Muscle layer of duodenum (tissue), 2 donors: ENCODE measurements around the gene ZNF771.
"Not testable (repeated sequence)": the region's sequence is repeated elsewhere in the genome, so short reads cannot be mapped to it uniquely, and the experiment has no call there.

ENCODE experiments used
- H3K27ac ChIP-seq: one replicate; pipeline ENCODE4 v1.7.0; 2013; ENCODE audit warnings: mild to moderate bottlenecking, low read length
- H3K27me3 ChIP-seq: one replicate; pipeline ENCODE4 v1.7.0; 2013; ENCODE audit warnings: low read depth, mild to moderate bottlenecking, control low read depth, low read length
- H3K36me3 ChIP-seq, 2 donors: one replicate each; pipeline ENCODE4 v1.7.0; 2013; ENCODE audit warnings: low read length in 2 of 2, control low read depth in 1 of 2, mild to moderate bottlenecking in 1 of 2; ENCODE audit not compliant: insufficient read depth in 2 of 2, control insufficient read depth in 1 of 2
- H3K4me1 ChIP-seq, 2 donors: one replicate each; pipeline ENCODE4 v1.7.0; 2013; ENCODE audit warnings: low read length in 2 of 2, mild to moderate bottlenecking in 2 of 2, control low read depth in 1 of 2, moderate library complexity in 1 of 2; ENCODE audit not compliant: insufficient read depth in 2 of 2, control insufficient read depth in 1 of 2
- H3K4me3 ChIP-seq, 2 donors: one replicate each; pipeline ENCODE4 v1.7.0; 2013; ENCODE audit warnings: low read length in 2 of 2, low read depth in 1 of 2, mild to moderate bottlenecking in 1 of 2
- H3K9me3 ChIP-seq, 2 donors: one replicate each; pipeline ENCODE4 v1.7.0; 2013; ENCODE audit warnings: low read length in 2 of 2, control low read depth in 1 of 2, mild to moderate bottlenecking in 1 of 2; ENCODE audit not compliant: control insufficient read depth in 1 of 2
- donor health status: healthy.

Gene ZNF771

GRCh38 chr16:30394592-30395154 is 12.7 kb upstream of the ZNF771 start:
- Histone ChIP-seq H3K4me1 (peaks cover 4 to 31% of the 10 kb centered on the region in 2 donors), H3K4me3 (peak overlapping the region; percentile 61 to 86), H3K27me3 (no peaks in the 10 kb centered on the region), H3K36me3 (peaks cover 0 to 15% of the 10 kb centered on the region in 2 donors), H3K9me3 (no peaks in the 10 kb centered on the region), H3K27ac (peak overlapping the region; percentile 41)

- Histone ChIP-seq H3K9me3 (no peaks in the 10 kb centered on the region), H3K4me1 (peaks cover 6 to 36% of the 10 kb centered on the region in 2 donors), H3K4me3 (peak within 1 kb of the TSS; percentile 70 to 86), H3K36me3 (peaks cover 0 to 15% of the 10 kb centered on the region in 2 donors), H3K27me3 (no peaks in the 10 kb centered on the region), H3K27ac (peak within 1 kb of the TSS; percentile 41)
These were observed 12.0 kb upstream of the ZNF771 start, which contains the start of gene ZNF48 for GRCh38 chr16:30395155-30395991. Gene ZNF48 (plus strand): TSS chr16:30395420. CDS start chr16:30395795, 375 bp downstream.

- Histone ChIP-seq H3K4me3 (peak overlapping the region; percentile 70 to 86), H3K4me1 (peaks cover 6 to 36% of the 10 kb centered on the region in 2 donors), H3K9me3 (no peaks in the 10 kb centered on the region), H3K36me3 (peaks cover 0 to 15% of the 10 kb centered on the region in 2 donors), H3K27ac (peak overlapping the region; percentile 37), H3K27me3 (no peaks in the 10 kb centered on the region)
These were observed 11.3 kb upstream of the ZNF771 start for GRCh38 chr16:30395992-30396585.

GRCh38 chr16:30396627-30397026 is 10.8 kb upstream of the ZNF771 start:
- Histone ChIP-seq H3K4me3 (peak overlapping the region; percentile 70 to 86), H3K27ac (peak overlapping the region; percentile 37), H3K4me1 (peaks cover 6 to 36% of the 10 kb centered on the region in 2 donors), H3K36me3 (peaks cover 0 to 15% of the 10 kb centered on the region in 2 donors)
- not testable (repeated sequence) for H3K9me3 ChIP-seq, H3K27me3 ChIP-seq

- peaks cover 6 to 36% of the 10 kb centered on the region in 2 donors for H3K4me1 ChIP-seq
- H3K9me3 ChIP-seq: no peaks in the 10 kb centered on the region
- H3K4me3 ChIP-seq: no peak overlapping the region
- H3K27ac ChIP-seq: no peak overlapping the region
- H3K27me3 ChIP-seq: no peaks in the 10 kb centered on the region
- peaks cover 0 to 15% of the 10 kb centered on the region in 2 donors for H3K36me3 ChIP-seq
These were observed 10.3 kb upstream of the ZNF771 start for GRCh38 chr16:30397056-30397455.

GRCh38 chr16:30397776-30398660 is 9.4 kb upstream of the ZNF771 start:
- peaks cover 6 to 36% of the 10 kb centered on the region in 2 donors for H3K4me1 ChIP-seq
- H3K9me3 ChIP-seq: no peaks in the 10 kb centered on the region
- H3K27me3 ChIP-seq: no peaks in the 10 kb centered on the region
- H3K27ac ChIP-seq: no peak overlapping the region
- H3K4me3 ChIP-seq: no peak overlapping the region
- H3K36me3 ChIP-seq: peaks cover 0 to 15% of the 10 kb centered on the region in 2 donors

- Histone ChIP-seq H3K36me3 (peaks cover 0 to 15% of the 10 kb centered on the region in 2 donors), H3K4me1 (peaks cover 6 to 36% of the 10 kb centered on the region in 2 donors), H3K9me3 (no peaks in the 10 kb centered on the region), H3K4me3 (no peak overlapping the region), H3K27ac (peak overlapping the region; percentile 81), H3K27me3 (no peaks in the 10 kb centered on the region)
These were observed 8.6 kb upstream of the ZNF771 start for GRCh38 chr16:30398661-30399434.

- Histone ChIP-seq H3K4me1 (peaks cover 6 to 30% of the 10 kb centered on the region in 2 donors), H3K27ac (peak overlapping the region; percentile 81), H3K36me3 (peaks cover 0 to 15% of the 10 kb centered on the region in 2 donors), H3K27me3 (no peaks in the 10 kb centered on the region), H3K4me3 (peak overlapping the region; percentile 67 to 81), H3K9me3 (no peaks in the 10 kb centered on the region)
These were observed 7.8 kb upstream of the ZNF771 start for GRCh38 chr16:30399435-30400186.

- Histone ChIP-seq H3K4me1 (peaks cover 6 to 18% of the 10 kb centered on the region in 2 donors), H3K27ac (no peak overlapping the region), H3K9me3 (no peaks in the 10 kb centered on the region), H3K27me3 (no peaks in the 10 kb centered on the region), H3K4me3 (no peak overlapping the region), H3K36me3 (peaks cover 0 to 15% of the 10 kb centered on the region in 2 donors)
These were observed 5.5 kb upstream of the ZNF771 start for GRCh38 chr16:30401768-30402425.
